C4-2B (cell line): ENCODE data around the gene BCL2L13.

Experiments used
- H3K27ac ChIP-seq: fragments of 450-650 bp; 2 replicates; pipeline ENCODE4 v1.5.1; 2017
- ZFX ChIP-seq: fragments of 450-650 bp; IDR thresholded peaks from 2 replicates; pipeline ENCODE4 v1.6.1; 2017
- TF ChIP-seq, protein P1 (sequence below): fragments of 450-650 bp; conservative IDR thresholded peaks from 2 replicates; pipeline ENCODE4 v1.5.1; 2017; ENCODE audit warnings: mild to moderate bottlenecking

BCL2L13 gene

GRCh38 chr22:17780116-17780740 lies 141.7 kb downstream of the BCL2L13 start:
- TF ChIP-seq ZFX = no peak
- TF ChIP-seq, protein P1, sequence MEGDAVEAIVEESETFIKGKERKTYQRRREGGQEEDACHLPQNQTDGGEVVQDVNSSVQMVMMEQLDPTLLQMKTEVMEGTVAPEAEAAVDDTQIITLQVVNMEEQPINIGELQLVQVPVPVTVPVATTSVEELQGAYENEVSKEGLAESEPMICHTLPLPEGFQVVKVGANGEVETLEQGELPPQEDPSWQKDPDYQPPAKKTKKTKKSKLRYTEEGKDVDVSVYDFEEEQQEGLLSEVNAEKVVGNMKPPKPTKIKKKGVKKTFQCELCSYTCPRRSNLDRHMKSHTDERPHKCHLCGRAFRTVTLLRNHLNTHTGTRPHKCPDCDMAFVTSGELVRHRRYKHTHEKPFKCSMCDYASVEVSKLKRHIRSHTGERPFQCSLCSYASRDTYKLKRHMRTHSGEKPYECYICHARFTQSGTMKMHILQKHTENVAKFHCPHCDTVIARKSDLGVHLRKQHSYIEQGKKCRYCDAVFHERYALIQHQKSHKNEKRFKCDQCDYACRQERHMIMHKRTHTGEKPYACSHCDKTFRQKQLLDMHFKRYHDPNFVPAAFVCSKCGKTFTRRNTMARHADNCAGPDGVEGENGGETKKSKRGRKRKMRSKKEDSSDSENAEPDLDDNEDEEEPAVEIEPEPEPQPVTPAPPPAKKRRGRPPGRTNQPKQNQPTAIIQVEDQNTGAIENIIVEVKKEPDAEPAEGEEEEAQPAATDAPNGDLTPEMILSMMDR = no peak
- H3K27ac ChIP-seq = no peak overlapping the region
